ENCODE measurements around the gene MGAT4A.
"Not testable (repeated sequence)": the region's sequence is repeated elsewhere in the genome, so short reads cannot be mapped to it uniquely, and the experiment has no call there.

MGAT4A gene

DNA sequence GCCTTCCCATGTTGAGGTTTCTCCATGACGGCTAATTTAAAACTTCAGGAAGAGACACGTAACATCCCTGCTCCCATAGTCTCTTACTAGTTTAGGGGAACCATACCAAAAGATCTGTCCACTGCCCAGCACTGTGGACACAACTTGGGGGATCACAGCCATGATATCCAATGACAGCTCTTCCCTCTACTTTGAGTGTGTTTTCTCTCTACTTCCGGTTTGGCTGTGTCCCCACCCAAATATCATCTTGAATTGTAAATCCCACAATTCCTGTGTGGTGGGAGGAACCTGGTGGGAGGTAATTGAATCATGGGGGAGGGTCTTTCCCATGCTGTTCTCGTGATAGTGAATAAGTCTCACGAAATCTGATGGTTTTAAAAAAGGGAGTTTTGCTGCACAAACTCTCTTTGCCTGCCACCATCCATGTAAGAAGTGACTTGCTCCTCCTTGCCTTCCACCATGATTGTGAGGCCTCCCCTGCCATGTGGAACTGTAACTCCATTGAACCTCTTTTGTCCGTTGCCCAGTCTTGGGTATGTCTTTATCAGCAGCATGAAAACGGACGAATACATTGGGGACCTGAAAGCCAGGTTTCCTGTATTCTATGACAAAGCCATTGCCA lies 1.6 kb upstream of the MGAT4A start:
- H3K36me3 ChIP-seq (ENCODE audit: control insufficient read depth, insufficient read depth, low read length), result no peaks in the 10 kb centered on the region
- H3K4me3 ChIP-seq (replicated peaks; ENCODE audit: low read depth, low read length), result no peak overlapping the region
- H3K27me3 ChIP-seq (replicated peaks; ENCODE audit: control insufficient read depth, insufficient read depth, low read length), result no peaks in the 10 kb centered on the region
- TF ChIP-seq, protein P1, sequence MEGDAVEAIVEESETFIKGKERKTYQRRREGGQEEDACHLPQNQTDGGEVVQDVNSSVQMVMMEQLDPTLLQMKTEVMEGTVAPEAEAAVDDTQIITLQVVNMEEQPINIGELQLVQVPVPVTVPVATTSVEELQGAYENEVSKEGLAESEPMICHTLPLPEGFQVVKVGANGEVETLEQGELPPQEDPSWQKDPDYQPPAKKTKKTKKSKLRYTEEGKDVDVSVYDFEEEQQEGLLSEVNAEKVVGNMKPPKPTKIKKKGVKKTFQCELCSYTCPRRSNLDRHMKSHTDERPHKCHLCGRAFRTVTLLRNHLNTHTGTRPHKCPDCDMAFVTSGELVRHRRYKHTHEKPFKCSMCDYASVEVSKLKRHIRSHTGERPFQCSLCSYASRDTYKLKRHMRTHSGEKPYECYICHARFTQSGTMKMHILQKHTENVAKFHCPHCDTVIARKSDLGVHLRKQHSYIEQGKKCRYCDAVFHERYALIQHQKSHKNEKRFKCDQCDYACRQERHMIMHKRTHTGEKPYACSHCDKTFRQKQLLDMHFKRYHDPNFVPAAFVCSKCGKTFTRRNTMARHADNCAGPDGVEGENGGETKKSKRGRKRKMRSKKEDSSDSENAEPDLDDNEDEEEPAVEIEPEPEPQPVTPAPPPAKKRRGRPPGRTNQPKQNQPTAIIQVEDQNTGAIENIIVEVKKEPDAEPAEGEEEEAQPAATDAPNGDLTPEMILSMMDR (IDR thresholded peaks at IDR 0.05; ENCODE audit: insufficient read depth, low read length, poor library complexity, severe bottlenecking), result no peak
- DNase-seq (ENCODE audit: extremely low read depth, insufficient read length), result no peak

DNA sequence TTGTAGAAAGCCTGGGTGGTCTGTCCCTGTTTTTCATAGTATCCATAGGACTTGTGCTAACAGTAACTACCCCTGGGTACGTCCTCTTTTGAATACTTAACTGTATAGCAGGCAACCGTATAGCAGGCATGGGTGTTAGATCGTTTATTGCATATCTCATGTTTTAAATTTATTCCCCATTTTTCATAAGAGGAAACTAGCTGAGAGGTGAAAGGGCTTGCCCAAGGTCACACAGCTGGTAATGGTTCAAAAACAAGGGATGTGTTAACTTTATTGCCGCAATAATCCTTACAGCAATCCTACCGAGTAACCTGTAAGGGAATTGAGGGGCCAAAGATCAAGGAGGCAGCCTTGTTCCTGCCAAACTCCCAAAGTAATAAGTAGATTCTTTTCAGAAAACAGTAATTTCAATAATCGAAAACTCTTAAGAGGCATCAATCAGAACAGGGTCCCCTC lies 990 bp upstream of the MGAT4A start:
- TF ChIP-seq, protein P1 (IDR thresholded peaks at IDR 0.05; ENCODE audit: insufficient read depth, low read length, poor library complexity, severe bottlenecking), result no peak
- no peak for DNase-seq (ENCODE audit: extremely low read depth, insufficient read length)
- Histone ChIP-seq H3K4me3 (replicated peaks; ENCODE audit: low read depth, low read length) (peak overlapping the region; percentile 61), H3K27me3 (replicated peaks; ENCODE audit: control insufficient read depth, insufficient read depth, low read length) (no peaks in the 10 kb centered on the region), H3K36me3 (ENCODE audit: control insufficient read depth, insufficient read depth, low read length) (no peaks in the 10 kb centered on the region)

DNA sequence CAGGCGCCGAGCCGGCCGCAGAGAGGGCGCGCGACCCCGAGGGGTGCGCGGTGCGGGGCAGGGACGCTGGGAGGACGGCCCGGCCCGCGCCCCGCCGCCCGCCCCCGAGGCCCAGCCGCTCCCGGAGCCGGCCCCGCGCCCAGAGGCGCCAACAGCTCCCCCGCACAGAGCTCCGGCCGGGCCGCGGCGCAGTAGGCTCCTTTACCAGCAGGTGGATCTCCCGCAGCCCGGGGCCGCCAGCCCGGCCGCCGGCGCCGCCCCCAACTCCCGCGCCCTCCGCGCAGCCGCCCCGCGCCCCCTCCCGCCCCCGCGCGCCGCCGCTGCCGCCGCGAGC lies 258 bp downstream of the MGAT4A start:
- Histone ChIP-seq H3K4me3 (replicated peaks; ENCODE audit: low read depth, low read length) (peak overlapping the region; percentile 70), H3K36me3 (ENCODE audit: control insufficient read depth, insufficient read depth, low read length) (no peaks in the 10 kb centered on the region), H3K27me3 (replicated peaks; ENCODE audit: control insufficient read depth, insufficient read depth, low read length) (no peaks in the 10 kb centered on the region)
- TF ChIP-seq, protein P1 (IDR thresholded peaks at IDR 0.05; ENCODE audit: insufficient read depth, low read length, poor library complexity, severe bottlenecking), result no peak
- DNase-seq (ENCODE audit: extremely low read depth, insufficient read length), result peak; percentile 61

DNA sequence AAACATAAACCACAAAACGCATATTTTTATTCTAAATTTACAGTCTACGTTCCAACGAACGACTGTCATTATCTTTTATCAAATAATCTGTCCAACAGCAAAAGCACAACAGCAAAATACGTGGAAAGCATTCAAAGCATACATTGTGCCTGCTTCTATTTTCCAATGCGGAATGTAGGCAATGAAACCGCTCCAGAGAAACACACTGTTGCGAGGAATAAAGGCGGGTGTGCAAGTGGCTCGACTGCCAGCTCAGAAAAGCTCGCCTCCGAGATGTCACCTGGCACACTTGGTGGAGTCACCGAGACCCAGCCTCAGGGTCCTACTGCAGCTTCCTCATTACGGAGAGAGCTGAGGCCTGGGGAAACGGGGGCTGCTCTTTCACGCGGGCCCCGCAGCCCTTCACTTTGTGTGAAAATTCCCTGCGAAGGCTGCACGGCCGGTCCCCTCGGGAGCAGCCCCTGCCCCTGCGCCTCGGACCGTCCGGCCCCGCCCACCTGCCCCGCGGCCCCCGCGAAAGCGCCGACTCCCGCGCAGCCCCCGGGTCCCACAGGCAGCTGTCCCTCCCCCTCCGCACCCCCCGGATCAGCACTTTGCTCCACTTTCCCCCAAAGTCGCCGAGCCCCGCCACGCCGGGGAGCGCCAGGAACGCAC lies 752 bp downstream of the MGAT4A start:
- Histone ChIP-seq H3K4me3 (replicated peaks; ENCODE audit: low read depth, low read length) (peak overlapping the region; percentile 70), H3K27me3 (replicated peaks; ENCODE audit: control insufficient read depth, insufficient read depth, low read length) (no peaks in the 10 kb centered on the region), H3K36me3 (ENCODE audit: control insufficient read depth, insufficient read depth, low read length) (no peaks in the 10 kb centered on the region)
- TF ChIP-seq, protein P1 (IDR thresholded peaks at IDR 0.05; ENCODE audit: insufficient read depth, low read length, poor library complexity, severe bottlenecking), result no peak
- DNase-seq (ENCODE audit: extremely low read depth, insufficient read length), result no peak

DNA sequence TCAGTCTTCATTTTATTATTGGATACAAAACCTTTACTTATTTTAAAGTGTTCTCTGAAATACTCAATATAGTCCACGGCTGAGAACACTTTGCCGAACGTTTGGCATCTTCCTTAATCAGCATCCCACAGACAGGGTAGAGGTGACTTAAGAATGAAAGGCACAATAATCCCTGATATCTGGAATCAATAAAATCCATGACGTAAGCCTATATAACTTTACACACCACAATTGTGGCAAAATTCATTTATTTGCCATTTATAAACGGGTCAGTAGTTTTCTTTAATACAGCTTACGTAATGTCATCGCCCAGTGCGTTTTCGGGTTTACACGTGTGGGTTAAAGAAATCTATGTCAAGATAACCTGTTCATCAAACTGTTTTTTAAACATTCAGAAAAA lies 1.3 kb downstream of the MGAT4A start:
- TF ChIP-seq, protein P1 (IDR thresholded peaks at IDR 0.05; ENCODE audit: insufficient read depth, low read length, poor library complexity, severe bottlenecking), result no peak
- no peak for DNase-seq (ENCODE audit: extremely low read depth, insufficient read length)
- Histone ChIP-seq H3K36me3 (ENCODE audit: control insufficient read depth, insufficient read depth, low read length) (no peaks in the 10 kb centered on the region), H3K4me3 (replicated peaks; ENCODE audit: low read depth, low read length) (peak overlapping the region; percentile 70), H3K27me3 (replicated peaks; ENCODE audit: control insufficient read depth, insufficient read depth, low read length) (no peaks in the 10 kb centered on the region)

DNA sequence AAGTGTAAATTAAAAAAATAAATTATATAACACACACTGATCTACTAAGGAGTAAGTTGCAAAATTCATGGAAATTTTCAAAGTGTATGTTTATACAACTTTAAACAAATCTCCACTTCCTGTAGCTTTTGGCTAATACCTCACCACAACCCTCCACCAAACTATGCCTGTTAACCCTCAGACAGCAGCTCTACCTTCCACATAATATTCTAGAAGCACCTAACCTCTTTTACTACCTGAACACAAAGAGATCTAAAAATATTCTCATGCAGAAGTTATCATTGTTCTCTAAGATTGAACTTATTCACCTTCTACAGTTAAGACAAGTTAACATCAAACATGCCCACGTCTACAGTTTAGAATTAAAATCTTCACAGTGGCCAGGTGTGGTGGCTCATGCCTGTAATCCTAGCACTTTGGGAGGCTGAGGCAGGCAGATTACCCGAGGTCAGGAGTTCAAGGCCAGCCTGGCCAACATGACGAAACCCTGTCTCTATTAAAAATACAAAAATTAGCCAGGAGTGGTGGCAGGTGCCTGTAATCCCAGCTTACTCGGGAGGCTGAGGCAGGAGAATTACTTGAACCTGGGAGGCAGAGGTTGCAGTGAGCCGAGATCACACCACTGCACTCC lies 2.7 kb downstream of the MGAT4A start:
- not testable (repeated sequence) for DNase-seq (ENCODE audit: extremely low read depth, insufficient read length); H3K4me3 ChIP-seq (replicated peaks; ENCODE audit: low read depth, low read length); H3K27me3 ChIP-seq (replicated peaks; ENCODE audit: control insufficient read depth, insufficient read depth, low read length); H3K36me3 ChIP-seq (ENCODE audit: control insufficient read depth, insufficient read depth, low read length)
